Activated effector memory CD4-positive, alpha-beta T cell treated with Interleukin-2 at 50 U/mL for 16 hours (primary cell): ENCODE measurements around the gene FMN1.

Experiments
- DNase-seq: peaks from one replicate; pipeline ENCODE4 v3.0.0-alpha.2; 2020

FMN1 gene

GRCh38 chr15:32908135-32908801, 286.2 kb downstream of the FMN1 start:
- DNase-seq: no peak

GRCh38 chr15:32905481-32905880, 289.0 kb downstream of the FMN1 start:
- DNase-seq: no peak

GRCh38 chr15:32904448-32904847, 290.1 kb downstream of the FMN1 start:
- DNase-seq: no peak

GRCh38 chr15:32903591-32904290, 290.8 kb downstream of the FMN1 start:
- DNase-seq: no peak

- no peak for DNase-seq
These were observed 292.5 kb downstream of the FMN1 start for GRCh38 chr15:32901995-32902394.

GRCh38 chr15:32901192-32901591, 293.3 kb downstream of the FMN1 start:
- no peak for DNase-seq

GRCh38 chr15:32899126-32899596, 295.4 kb downstream of the FMN1 start:
- DNase-seq: no peak

- no peak for DNase-seq
These were observed 296.1 kb downstream of the FMN1 start for GRCh38 chr15:32898414-32898813.

- no peak for DNase-seq
These were observed 301.1 kb downstream of the FMN1 start for GRCh38 chr15:32893421-32893820.

GRCh38 chr15:32889214-32889613, 305.3 kb downstream of the FMN1 start:
- DNase-seq: no peak

- no peak for DNase-seq
These were observed 306.2 kb downstream of the FMN1 start for GRCh38 chr15:32888221-32888761.

- DNase-seq: no peak
These were observed 307.4 kb downstream of the FMN1 start for GRCh38 chr15:32887090-32887489.

- no peak for DNase-seq
These were observed 308.1 kb downstream of the FMN1 start for GRCh38 chr15:32886459-32886858.

GRCh38 chr15:32885713-32886112, 308.8 kb downstream of the FMN1 start:
- DNase-seq: no peak

- no peak for DNase-seq
These were observed 310.4 kb downstream of the FMN1 start for GRCh38 chr15:32884146-32884545.

GRCh38 chr15:32882955-32883354, 311.6 kb downstream of the FMN1 start:
- DNase-seq: no peak

- no peak for DNase-seq
These were observed 313.0 kb downstream of the FMN1 start for GRCh38 chr15:32881528-32881927.

- DNase-seq: no peak
These were observed 313.9 kb downstream of the FMN1 start for GRCh38 chr15:32880642-32881041.

GRCh38 chr15:32879980-32880379, 314.5 kb downstream of the FMN1 start:
- no peak for DNase-seq

- no peak for DNase-seq
These were observed 315.4 kb downstream of the FMN1 start for GRCh38 chr15:32878869-32879805.

- DNase-seq: no peak
These were observed 316.2 kb downstream of the FMN1 start for GRCh38 chr15:32878342-32878741.

GRCh38 chr15:32877252-32878019, 317.1 kb downstream of the FMN1 start:
- no peak for DNase-seq
